Measurements from ENCODE around the gene ZNF324.
"Not testable (repeated sequence)": the region's sequence is repeated elsewhere in the genome, so short reads cannot be mapped to it uniquely, and the experiment has no call there.

Gene ZNF324

GRCh38 chr19:58479736-58480480 is 13.0 kb downstream of the ZNF324 start:
- DNase-seq (ENCODE audit: extremely low read depth, low read depth) = no peak
- no peak for TF ChIP-seq CTCF (IDR thresholded peaks at IDR 0.05; ENCODE audit: low read depth, low read length)

GRCh38 chr19:58480481-58480830 is 13.6 kb downstream of the ZNF324 start:
- no peak for DNase-seq (ENCODE audit: extremely low read depth, low read depth)
- TF ChIP-seq CTCF (IDR thresholded peaks at IDR 0.05; ENCODE audit: low read depth, low read length) = no peak

GRCh38 chr19:58480831-58481230 is 14.0 kb downstream of the ZNF324 start:
- DNase-seq (ENCODE audit: extremely low read depth, low read depth) = no peak
- no peak for TF ChIP-seq CTCF (IDR thresholded peaks at IDR 0.05; ENCODE audit: low read depth, low read length)

- no peak for TF ChIP-seq CTCF (IDR thresholded peaks at IDR 0.05; ENCODE audit: low read depth, low read length)
- no peak for DNase-seq (ENCODE audit: extremely low read depth, low read depth)
Observed at GRCh38 chr19:58482372-58482771, 15.5 kb downstream of the ZNF324 start.

GRCh38 chr19:58483776-58484175 is 16.9 kb downstream of the ZNF324 start:
- no peak for DNase-seq (ENCODE audit: extremely low read depth, low read depth)
- no peak for TF ChIP-seq CTCF (IDR thresholded peaks at IDR 0.05; ENCODE audit: low read depth, low read length)

GRCh38 chr19:58484349-58484748 is 17.5 kb downstream of the ZNF324 start:
- DNase-seq (ENCODE audit: extremely low read depth, low read depth) = not testable (repeated sequence)

GRCh38 chr19:58491393-58491792 is 24.5 kb downstream of the ZNF324 start:
- DNase-seq (ENCODE audit: extremely low read depth, low read depth) = no peak
- no peak for TF ChIP-seq CTCF (IDR thresholded peaks at IDR 0.05; ENCODE audit: low read depth, low read length)

GRCh38 chr19:58492265-58492664 is 25.4 kb downstream of the ZNF324 start:
- no peak for DNase-seq (ENCODE audit: extremely low read depth, low read depth)
- TF ChIP-seq CTCF (IDR thresholded peaks at IDR 0.05; ENCODE audit: low read depth, low read length) = no peak

All from AG09319 (cell line).